Right lobe of liver (tissue), 4 donors: Measurements from ENCODE around the gene CYP4F8.

ENCODE experiments used
- POLR2A ChIP-seq: fragments of 450-650 bp; IDR thresholded peaks from one replicate; pipeline ENCODE4 v1.6.1; 2017; ENCODE audit warnings: antibody characterized with exemption, mild to moderate bottlenecking
- TF ChIP-seq, protein P1 (sequence below), 4 donors: fragments of 200-600 bp in 3 of 4; fragments of 450-650 bp in 1 of 4; IDR thresholded peaks; one replicate each; pipeline versions ENCODE4 v1.5.1 to v1.8.0; 2016 to 2022; ENCODE audit warnings: antibody characterized with exemption in 4 of 4, mild to moderate bottlenecking in 2 of 4
- donor health status: DM: no; HTN: no; CAD: no.
- donor health status: DM: no; HTN: no; CAD: no.
- donor health status: DM: no; HTN: yes; CAD: no.

DNA sequence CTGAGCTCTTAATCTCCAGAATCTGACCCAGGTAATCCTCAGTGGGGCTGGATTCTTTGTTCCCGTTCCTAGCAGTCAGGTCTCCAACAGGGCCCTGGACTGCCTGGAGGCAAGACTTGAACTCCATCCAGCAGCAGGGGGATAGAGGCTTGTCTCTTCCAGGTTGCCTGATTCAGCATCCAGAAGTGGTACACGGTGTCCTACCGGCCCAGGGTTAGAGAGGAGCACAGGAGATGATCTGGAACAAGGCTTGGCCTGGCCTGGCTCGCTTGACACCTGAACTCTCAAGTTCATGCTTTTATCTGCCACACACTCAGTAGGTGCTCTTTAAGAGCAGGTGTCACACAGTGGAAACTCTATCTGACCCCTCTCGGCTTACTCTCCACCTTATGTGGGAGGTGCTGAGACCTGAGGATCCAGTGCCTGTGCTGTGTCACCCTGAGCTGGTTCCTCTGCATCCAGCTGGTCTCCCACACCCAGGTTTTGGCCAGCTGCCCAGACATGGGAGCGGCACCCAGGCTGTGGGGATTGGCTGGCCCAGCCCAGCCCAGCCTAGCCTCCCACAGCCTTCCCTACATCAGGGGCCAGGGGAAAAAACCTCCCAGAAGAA is 25.4 kb downstream of the CYP4F8 start, which contains the start of gene CYP4F3:
- TF ChIP-seq, protein P1, sequence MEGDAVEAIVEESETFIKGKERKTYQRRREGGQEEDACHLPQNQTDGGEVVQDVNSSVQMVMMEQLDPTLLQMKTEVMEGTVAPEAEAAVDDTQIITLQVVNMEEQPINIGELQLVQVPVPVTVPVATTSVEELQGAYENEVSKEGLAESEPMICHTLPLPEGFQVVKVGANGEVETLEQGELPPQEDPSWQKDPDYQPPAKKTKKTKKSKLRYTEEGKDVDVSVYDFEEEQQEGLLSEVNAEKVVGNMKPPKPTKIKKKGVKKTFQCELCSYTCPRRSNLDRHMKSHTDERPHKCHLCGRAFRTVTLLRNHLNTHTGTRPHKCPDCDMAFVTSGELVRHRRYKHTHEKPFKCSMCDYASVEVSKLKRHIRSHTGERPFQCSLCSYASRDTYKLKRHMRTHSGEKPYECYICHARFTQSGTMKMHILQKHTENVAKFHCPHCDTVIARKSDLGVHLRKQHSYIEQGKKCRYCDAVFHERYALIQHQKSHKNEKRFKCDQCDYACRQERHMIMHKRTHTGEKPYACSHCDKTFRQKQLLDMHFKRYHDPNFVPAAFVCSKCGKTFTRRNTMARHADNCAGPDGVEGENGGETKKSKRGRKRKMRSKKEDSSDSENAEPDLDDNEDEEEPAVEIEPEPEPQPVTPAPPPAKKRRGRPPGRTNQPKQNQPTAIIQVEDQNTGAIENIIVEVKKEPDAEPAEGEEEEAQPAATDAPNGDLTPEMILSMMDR (IDR thresholded peaks at IDR 0.05), result no peak
- TF ChIP-seq POLR2A, result no peak
